Measurements from ENCODE around the gene GALNT17.
"Not testable (repeated sequence)": the region's sequence is repeated elsewhere in the genome, so short reads cannot be mapped to it uniquely, and the experiment has no call there.

The GALNT17 gene

GRCh38 chr7:71235253-71235652, 103.3 kb downstream of the GALNT17 start:
- DNase-seq (ENCODE audit: low read depth in 2 of 2, low spot score in 1 of 2): no peak

GRCh38 chr7:71236230-71237105, 104.5 kb downstream of the GALNT17 start:
- no peak for DNase-seq (ENCODE audit: low read depth in 2 of 2, low spot score in 1 of 2)

- DNase-seq (ENCODE audit: low read depth in 2 of 2, low spot score in 1 of 2): no peak
Measured at GRCh38 chr7:71237945-71238344, 106.0 kb downstream of the GALNT17 start.

- no peak for DNase-seq (ENCODE audit: low read depth in 2 of 2, low spot score in 1 of 2)
Measured at GRCh38 chr7:71238581-71239295, 106.8 kb downstream of the GALNT17 start.

- no peak for DNase-seq (ENCODE audit: low read depth in 2 of 2, low spot score in 1 of 2)
Measured at GRCh38 chr7:71239586-71240268, 107.8 kb downstream of the GALNT17 start.

GRCh38 chr7:71243736-71244410, 111.9 kb downstream of the GALNT17 start:
- no peak for DNase-seq (ENCODE audit: low read depth in 2 of 2, low spot score in 1 of 2)

- no peak for DNase-seq (ENCODE audit: low read depth in 2 of 2, low spot score in 1 of 2)
Measured at GRCh38 chr7:71245038-71245437, 113.1 kb downstream of the GALNT17 start.

GRCh38 chr7:71251706-71252105, 119.8 kb downstream of the GALNT17 start:
- DNase-seq (ENCODE audit: low read depth in 2 of 2, low spot score in 1 of 2): no peak

- no peak for DNase-seq (ENCODE audit: low read depth in 2 of 2, low spot score in 1 of 2)
Measured at GRCh38 chr7:71254751-71255150, 122.8 kb downstream of the GALNT17 start.

GRCh38 chr7:71255537-71256178, 123.7 kb downstream of the GALNT17 start:
- no peak for DNase-seq (ENCODE audit: low read depth in 2 of 2, low spot score in 1 of 2)

- DNase-seq (ENCODE audit: low read depth in 2 of 2, low spot score in 1 of 2): no peak
Measured at GRCh38 chr7:71261066-71261465, 129.1 kb downstream of the GALNT17 start.

- not testable (repeated sequence) for DNase-seq (ENCODE audit: low read depth in 2 of 2, low spot score in 1 of 2)
Measured at GRCh38 chr7:71262834-71263233, 130.9 kb downstream of the GALNT17 start.

- no peak for DNase-seq (ENCODE audit: low read depth in 2 of 2, low spot score in 1 of 2)
Measured at GRCh38 chr7:71264005-71264404, 132.1 kb downstream of the GALNT17 start.

- DNase-seq (ENCODE audit: low read depth in 2 of 2, low spot score in 1 of 2): no peak
Measured at GRCh38 chr7:71266912-71267311, 135.0 kb downstream of the GALNT17 start.

GRCh38 chr7:71267734-71268469, 136.0 kb downstream of the GALNT17 start:
- no peak for DNase-seq (ENCODE audit: low read depth in 2 of 2, low spot score in 1 of 2)

GRCh38 chr7:71270558-71270957, 138.6 kb downstream of the GALNT17 start:
- no peak for DNase-seq (ENCODE audit: low read depth in 2 of 2, low spot score in 1 of 2)

GRCh38 chr7:71271203-71271602, 139.3 kb downstream of the GALNT17 start:
- DNase-seq (ENCODE audit: low read depth in 2 of 2, low spot score in 1 of 2): no peak

GRCh38 chr7:71272509-71273490, 140.9 kb downstream of the GALNT17 start:
- DNase-seq (ENCODE audit: low read depth in 2 of 2, low spot score in 1 of 2): no peak

- no peak for DNase-seq (ENCODE audit: low read depth in 2 of 2, low spot score in 1 of 2)
Measured at GRCh38 chr7:71278257-71278656, 146.3 kb downstream of the GALNT17 start.
